Upper lobe of left lung (tissue), 4 donors: Measurements from ENCODE around the gene RSPH9.

Experiments used
- CTCF ChIP-seq, 6 experiments: fragments of 450-650 bp in 4 of 6; fragments of 200-600 bp in 2 of 6; sonication (generic) in 2 of 6; IDR thresholded peaks; one replicate each; pipeline ENCODE4 v1.5.1; 2016 to 2019; ENCODE audit warnings: antibody characterized with exemption in 6 of 6
- POLR2A ChIP-seq, 4 donors: fragments of 450-650 bp; IDR thresholded peaks; one replicate each; pipeline ENCODE4 v1.5.1; 2016 to 2017; ENCODE audit warnings: antibody characterized with exemption in 4 of 4, mild to moderate bottlenecking in 2 of 4

- TF ChIP-seq CTCF (IDR thresholded peaks at IDR 0.05) (no peak), POLR2A (IDR thresholded peaks at IDR 0.05) (no peak)
Observed at GRCh38 chr6:43657221-43657802, 12.5 kb downstream of the RSPH9 start.
